ENCODE measurements around the gene ZSWIM9. TPM values are rescaled to one million over a fixed set of nuclear protein-coding genes. Genes with fewer than 3 reads are reported as not detected.

ZSWIM9 gene
- total RNA-seq, 1 donor from 2014 or later: 1.3 TPM

DNA sequence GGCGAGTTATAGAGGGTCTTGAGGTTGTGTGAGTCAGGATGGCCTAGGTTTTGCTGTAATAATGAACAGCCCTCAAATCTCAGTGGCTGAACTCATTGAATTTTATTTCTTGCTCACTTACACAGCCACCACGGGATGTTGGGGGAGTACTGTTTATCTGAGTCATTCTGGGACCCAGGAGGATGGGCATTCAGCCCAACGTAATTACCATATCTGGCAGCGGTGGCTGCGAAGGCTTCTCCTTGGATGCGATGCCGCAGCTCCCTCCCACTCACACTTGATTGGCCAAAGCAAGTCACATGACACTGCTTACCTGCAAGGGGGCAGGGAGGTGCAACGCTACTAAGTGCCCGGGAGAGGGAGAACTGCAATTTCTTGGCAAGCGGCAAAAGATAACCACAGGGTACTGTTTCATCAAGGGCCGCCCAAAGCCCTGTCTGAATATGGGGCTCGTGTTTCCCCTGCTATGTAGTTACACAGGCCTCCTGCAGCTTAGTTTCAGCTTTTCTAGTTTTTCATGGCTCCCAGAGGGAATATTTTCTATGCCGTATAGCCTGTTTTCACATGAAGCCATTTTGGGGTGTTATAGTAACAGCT is 19.9 kb downstream of the ZSWIM9 start:
- Histone ChIP-seq H3K4me3 (ENCODE audit: low read depth, low read length) (no peak overlapping the region), H3K36me3 (ENCODE audit: control insufficient read depth, insufficient read depth, low read length) (peaks cover 2% of the 10 kb centered on the region), H3K27me3 (ENCODE audit: control insufficient read depth, insufficient read depth, low read length) (no peaks in the 10 kb centered on the region)
- TF ChIP-seq, protein P1, sequence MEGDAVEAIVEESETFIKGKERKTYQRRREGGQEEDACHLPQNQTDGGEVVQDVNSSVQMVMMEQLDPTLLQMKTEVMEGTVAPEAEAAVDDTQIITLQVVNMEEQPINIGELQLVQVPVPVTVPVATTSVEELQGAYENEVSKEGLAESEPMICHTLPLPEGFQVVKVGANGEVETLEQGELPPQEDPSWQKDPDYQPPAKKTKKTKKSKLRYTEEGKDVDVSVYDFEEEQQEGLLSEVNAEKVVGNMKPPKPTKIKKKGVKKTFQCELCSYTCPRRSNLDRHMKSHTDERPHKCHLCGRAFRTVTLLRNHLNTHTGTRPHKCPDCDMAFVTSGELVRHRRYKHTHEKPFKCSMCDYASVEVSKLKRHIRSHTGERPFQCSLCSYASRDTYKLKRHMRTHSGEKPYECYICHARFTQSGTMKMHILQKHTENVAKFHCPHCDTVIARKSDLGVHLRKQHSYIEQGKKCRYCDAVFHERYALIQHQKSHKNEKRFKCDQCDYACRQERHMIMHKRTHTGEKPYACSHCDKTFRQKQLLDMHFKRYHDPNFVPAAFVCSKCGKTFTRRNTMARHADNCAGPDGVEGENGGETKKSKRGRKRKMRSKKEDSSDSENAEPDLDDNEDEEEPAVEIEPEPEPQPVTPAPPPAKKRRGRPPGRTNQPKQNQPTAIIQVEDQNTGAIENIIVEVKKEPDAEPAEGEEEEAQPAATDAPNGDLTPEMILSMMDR (IDR thresholded peaks at IDR 0.05; ENCODE audit: insufficient read depth, low read length, severe bottlenecking): peak; percentile 43
- FAIRE-seq: no peak
- DNase-seq (ENCODE audit: low read depth): peak; percentile 87

DNA sequence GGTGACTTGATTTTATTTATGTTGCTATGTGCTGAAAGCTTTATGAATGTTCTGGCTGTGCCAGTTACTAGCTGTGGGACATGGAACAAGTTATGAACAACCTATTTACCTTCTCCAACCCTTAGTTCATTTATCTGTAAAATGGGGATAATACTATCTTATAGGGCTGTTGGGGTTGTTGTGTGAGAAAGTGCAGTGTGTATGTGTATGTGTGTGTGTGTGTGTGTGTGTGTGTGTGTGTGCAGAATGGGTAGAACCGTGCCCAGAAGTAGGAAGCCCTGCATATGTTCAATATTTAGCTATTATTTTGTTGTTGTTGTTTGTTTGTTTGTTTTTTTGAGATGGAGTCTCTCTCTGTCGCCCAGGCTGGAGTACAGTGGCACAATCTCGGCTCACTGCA is 20.4 kb downstream of the ZSWIM9 start:
- DNase-seq (ENCODE audit: low read depth): no peak
- H3K27me3 ChIP-seq (ENCODE audit: control insufficient read depth, insufficient read depth, low read length): no peaks in the 10 kb centered on the region
- TF ChIP-seq, protein P1 (IDR thresholded peaks at IDR 0.05; ENCODE audit: insufficient read depth, low read length, severe bottlenecking): no peak
- peaks cover 2% of the 10 kb centered on the region for H3K36me3 ChIP-seq (ENCODE audit: control insufficient read depth, insufficient read depth, low read length)
- H3K4me3 ChIP-seq (ENCODE audit: low read depth, low read length): no peak overlapping the region
- no peak for FAIRE-seq

DNA sequence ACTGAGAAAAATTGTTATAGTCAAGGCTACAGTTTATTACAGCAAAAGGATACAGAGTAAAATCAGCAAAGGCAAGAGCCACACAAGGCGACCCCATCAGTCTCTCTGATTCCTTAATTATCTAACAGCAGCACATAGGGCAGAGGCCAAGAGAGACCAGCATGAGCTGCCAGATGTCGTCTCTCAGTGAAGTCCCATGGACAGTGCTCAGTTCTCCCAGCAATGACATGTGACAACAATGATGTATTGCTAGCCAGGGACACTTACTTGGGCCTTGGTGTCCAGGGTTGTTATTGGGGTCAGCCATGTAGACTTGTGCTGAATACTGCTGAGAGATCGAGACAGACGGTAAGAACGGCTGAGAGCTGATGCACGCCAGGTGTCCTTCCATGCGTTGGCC is 22.3 kb downstream of the ZSWIM9 start:
- FAIRE-seq: no peak
- no peaks in the 10 kb centered on the region for H3K27me3 ChIP-seq (ENCODE audit: control insufficient read depth, insufficient read depth, low read length)
- TF ChIP-seq, protein P1 (IDR thresholded peaks at IDR 0.05; ENCODE audit: insufficient read depth, low read length, severe bottlenecking): no peak
- DNase-seq (ENCODE audit: low read depth): no peak
- H3K4me3 ChIP-seq (ENCODE audit: low read depth, low read length): no peak overlapping the region
- peaks cover 2% of the 10 kb centered on the region for H3K36me3 ChIP-seq (ENCODE audit: control insufficient read depth, insufficient read depth, low read length)

DNA sequence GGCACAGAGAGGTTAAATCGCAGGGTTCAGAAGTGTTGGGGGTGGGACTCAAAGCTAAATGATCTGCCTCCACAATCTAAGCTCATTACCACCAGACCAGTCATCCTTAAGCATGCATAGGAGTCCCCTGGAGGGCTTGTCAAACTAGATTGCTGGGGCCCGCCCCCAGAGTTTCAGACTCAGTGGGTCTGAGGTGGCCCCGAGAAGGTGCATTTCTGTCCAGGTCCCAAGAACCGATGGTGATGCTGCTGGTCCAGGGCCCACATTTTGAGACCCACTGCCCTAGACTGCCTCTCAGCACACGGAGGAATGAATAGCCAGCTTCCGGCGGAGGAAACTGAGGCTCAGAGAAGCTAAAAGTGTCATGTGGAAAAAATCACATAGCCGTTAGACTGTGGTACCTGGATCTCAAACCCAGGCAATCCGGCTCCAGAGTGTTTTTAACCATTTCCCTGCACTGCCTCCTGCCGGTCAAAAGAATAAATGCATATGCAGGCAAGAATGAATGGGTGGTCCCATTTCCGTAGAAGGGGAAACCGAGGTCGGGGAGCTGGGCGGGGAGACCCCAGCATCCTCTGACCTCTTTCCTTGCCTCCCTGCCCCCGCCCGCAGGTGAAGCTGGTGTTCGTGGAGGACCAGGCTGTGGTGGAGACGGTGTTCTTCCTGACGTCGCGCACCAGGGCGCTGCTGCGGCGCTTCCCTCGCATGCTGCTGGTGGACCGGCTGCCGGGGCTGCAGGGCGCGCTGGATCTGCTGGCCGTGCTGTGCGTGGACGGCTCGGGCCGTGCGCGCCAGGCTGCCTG is 23.8 kb downstream of the ZSWIM9 start:
- DNase-seq (ENCODE audit: low read depth): no peak
- TF ChIP-seq, protein P1 (IDR thresholded peaks at IDR 0.05; ENCODE audit: insufficient read depth, low read length, severe bottlenecking): peak; percentile 31
- Histone ChIP-seq H3K36me3 (ENCODE audit: control insufficient read depth, insufficient read depth, low read length) (no peaks in the 10 kb centered on the region), H3K4me3 (ENCODE audit: low read depth, low read length) (no peak overlapping the region), H3K27me3 (ENCODE audit: control insufficient read depth, insufficient read depth, low read length) (no peaks in the 10 kb centered on the region)
- FAIRE-seq: no peak

DNA sequence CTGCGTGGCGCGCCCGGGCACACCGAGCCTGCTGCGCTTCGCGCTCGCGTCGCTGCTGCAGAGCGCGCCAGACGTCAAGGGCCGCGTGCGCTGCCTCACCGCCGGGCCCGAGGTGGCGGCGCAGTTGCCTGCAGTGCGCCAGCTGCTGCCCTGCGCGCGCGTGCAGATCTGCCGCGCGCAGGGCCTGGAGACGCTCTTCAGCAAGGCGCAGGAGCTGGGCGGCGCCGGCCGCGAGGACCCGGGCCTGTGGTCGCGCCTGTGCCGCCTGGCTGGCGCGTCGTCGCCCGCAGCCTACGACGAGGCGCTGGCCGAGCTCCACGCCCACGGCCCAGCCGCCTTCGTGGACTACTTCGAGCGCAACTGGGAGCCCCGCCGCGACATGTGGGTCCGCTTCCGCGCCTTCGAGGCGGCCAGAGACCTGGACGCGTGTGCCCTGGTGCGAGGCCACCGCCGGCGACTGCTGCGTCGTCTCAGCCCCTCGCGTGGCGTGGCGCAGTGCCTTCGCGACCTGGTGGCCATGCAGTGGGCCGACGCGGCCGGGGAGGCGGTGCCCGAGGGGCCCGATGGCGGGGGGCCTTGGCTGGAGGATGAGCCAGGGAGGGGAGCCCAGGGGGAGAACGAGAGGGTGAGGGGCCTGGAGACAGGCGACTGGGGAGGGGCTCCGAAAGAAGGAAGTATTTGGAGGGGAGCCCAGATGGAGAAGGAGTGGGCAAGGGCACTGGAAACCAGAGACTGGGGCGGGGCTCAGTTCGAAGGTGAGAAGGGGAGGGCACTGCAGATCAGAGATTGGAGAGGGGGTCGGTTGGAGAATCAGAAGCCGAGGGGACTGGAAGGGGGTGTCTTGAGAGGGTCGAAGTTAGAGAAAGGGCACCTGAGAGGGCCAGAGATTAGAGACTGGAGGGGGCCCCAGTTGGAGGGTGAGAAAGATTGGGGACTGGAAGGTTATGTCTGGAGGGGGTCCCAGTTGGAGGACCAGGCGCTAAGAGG is 24.7 kb downstream of the ZSWIM9 start:
- DNase-seq (ENCODE audit: low read depth): no peak
- no peaks in the 10 kb centered on the region for H3K36me3 ChIP-seq (ENCODE audit: control insufficient read depth, insufficient read depth, low read length)

More for the DNA sequence above, 24.7 kb downstream of the ZSWIM9 start:
- no peak for FAIRE-seq
- TF ChIP-seq, protein P1 (IDR thresholded peaks at IDR 0.05; ENCODE audit: insufficient read depth, low read length, severe bottlenecking): no peak
- Histone ChIP-seq H3K27me3 (ENCODE audit: control insufficient read depth, insufficient read depth, low read length) (no peaks in the 10 kb centered on the region), H3K4me3 (ENCODE audit: low read depth, low read length) (no peak overlapping the region)

Data from bronchial epithelial cell (primary cell).